Measurements from ENCODE around the gene PCDH9.

Gene PCDH9

DNA sequence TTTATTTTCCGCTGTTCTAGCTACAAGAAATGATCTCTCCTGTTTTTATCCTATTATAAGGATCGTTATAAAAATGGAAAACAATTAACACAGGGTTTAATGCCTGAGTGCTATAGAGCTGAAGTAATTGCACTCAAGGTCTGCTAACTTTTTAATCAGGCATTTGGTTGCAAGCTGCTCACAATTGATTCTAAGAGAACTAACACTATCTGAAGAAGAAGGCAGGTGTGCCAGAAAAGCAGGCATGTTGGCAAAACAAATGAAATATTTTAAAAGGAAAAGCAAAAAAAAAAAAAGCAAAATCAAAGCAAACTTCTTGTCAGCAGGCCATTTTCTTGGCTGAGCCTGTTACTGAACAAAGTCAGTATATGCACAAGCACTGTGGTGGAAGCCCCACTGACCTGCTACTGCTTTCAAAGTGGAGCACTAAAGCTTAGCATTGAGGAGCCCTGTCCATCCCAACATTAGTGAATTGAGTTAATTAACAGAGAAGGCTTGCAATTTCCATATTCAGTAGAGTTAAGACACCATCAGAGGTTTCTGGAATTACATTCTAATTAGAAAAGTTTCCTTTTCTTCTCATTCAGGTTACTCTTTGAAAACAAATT, 574.2 kb downstream of the PCDH9 start:
- Histone ChIP-seq H2BK15ac (replicated peaks; ENCODE audit: low read depth) (no peak overlapping the region), H3K4me3 (ENCODE audit: low read length) (no peak overlapping the region), H3K18ac (ENCODE audit: low read length) (no peak overlapping the region), H3K27me3 (ENCODE audit: insufficient read depth, low read length, poor library complexity) (no peaks in the 10 kb centered on the region), H3K9ac (ENCODE audit: low read length) (no peak overlapping the region), H3K36me3 (ENCODE audit: control insufficient read depth, insufficient read depth, low read length) (no peaks in the 10 kb centered on the region), H3K4me2 (ENCODE audit: low read length) (no peak overlapping the region), H2AK5ac (ENCODE audit: low read length) (no peak overlapping the region), H2BK5ac (ENCODE audit: low read length) (no peak overlapping the region), H3K27ac (ENCODE audit: low read depth, low read length) (no peak overlapping the region), H3K4me1 (ENCODE audit: control insufficient read depth, low read depth, low read length) (no peaks in the 10 kb centered on the region), H4K5ac (ENCODE audit: low read length) (no peak overlapping the region), H3K4ac (ENCODE audit: low read depth, low read length) (no peak overlapping the region), H3K79me2 (ENCODE audit: control insufficient read depth, insufficient read depth, low read length) (no peaks in the 10 kb centered on the region), H3K56ac (ENCODE audit: low read length) (no peak overlapping the region), H4K8ac (ENCODE audit: low read depth, low read length) (no peak overlapping the region), H3K23ac (ENCODE audit: low read length) (no peak overlapping the region), H3K79me1 (ENCODE audit: low read length) (no peaks in the 10 kb centered on the region), H2BK120ac (ENCODE audit: low read depth, low read length) (no peak overlapping the region)
- DNase-seq: no peak
- no CpG with 5 or more reads among the region's 2 CpGs for WGBS (ENCODE audit: extremely low coverage, insufficient coverage, low lambda C conversion rate)

DNA sequence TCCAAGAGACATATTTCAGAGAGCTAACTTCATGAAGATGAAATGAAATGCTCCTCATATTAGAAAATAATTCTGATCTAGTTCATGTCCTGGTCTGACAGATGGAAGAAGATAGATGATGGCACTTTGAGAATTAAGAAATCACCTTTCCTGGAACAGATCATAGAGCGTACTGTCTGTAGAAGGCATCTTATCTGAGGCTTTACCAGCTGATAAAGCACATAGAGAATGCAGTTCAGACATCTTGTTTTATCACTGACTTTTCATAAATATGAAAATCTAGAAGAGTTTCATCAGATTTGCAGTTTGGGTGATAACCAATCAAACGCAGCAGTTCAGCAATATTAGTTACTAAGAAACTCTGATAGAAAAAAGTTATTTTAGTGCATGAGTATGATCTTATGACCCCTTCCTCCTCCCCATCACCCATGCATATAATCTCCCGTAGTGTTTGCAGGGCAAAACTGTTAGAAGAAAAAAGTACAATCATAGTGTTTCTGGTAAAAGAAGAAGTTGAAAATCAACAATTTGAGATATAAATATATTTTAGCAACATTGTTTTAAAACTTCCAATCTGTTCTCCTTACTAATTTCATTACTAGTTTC, 585.2 kb downstream of the PCDH9 start:
- Histone ChIP-seq H3K9ac (ENCODE audit: low read length) (no peak overlapping the region), H4K8ac (ENCODE audit: low read depth, low read length) (no peak overlapping the region), H3K18ac (ENCODE audit: low read length) (no peak overlapping the region), H2AK5ac (ENCODE audit: low read length) (no peak overlapping the region), H3K4me3 (ENCODE audit: low read length) (no peak overlapping the region), H3K23ac (ENCODE audit: low read length) (no peak overlapping the region), H4K5ac (ENCODE audit: low read length) (no peak overlapping the region), H2BK15ac (replicated peaks; ENCODE audit: low read depth) (no peak overlapping the region), H3K79me2 (ENCODE audit: control insufficient read depth, insufficient read depth, low read length) (no peaks in the 10 kb centered on the region), H3K79me1 (ENCODE audit: low read length) (no peaks in the 10 kb centered on the region), H3K4me1 (ENCODE audit: control insufficient read depth, low read depth, low read length) (no peaks in the 10 kb centered on the region), H3K4me2 (ENCODE audit: low read length) (no peak overlapping the region), H3K27ac (ENCODE audit: low read depth, low read length) (no peak overlapping the region), H3K27me3 (ENCODE audit: insufficient read depth, low read length, poor library complexity) (no peaks in the 10 kb centered on the region), H3K4ac (ENCODE audit: low read depth, low read length) (no peak overlapping the region), H2BK5ac (ENCODE audit: low read length) (no peak overlapping the region), H3K56ac (ENCODE audit: low read length) (no peak overlapping the region), H3K36me3 (ENCODE audit: control insufficient read depth, insufficient read depth, low read length) (no peaks in the 10 kb centered on the region), H2BK120ac (ENCODE audit: low read depth, low read length) (no peak overlapping the region)
- no CpG with 5 or more reads among the region's 3 CpGs for WGBS (ENCODE audit: extremely low coverage, insufficient coverage, low lambda C conversion rate)
- DNase-seq: no peak

DNA sequence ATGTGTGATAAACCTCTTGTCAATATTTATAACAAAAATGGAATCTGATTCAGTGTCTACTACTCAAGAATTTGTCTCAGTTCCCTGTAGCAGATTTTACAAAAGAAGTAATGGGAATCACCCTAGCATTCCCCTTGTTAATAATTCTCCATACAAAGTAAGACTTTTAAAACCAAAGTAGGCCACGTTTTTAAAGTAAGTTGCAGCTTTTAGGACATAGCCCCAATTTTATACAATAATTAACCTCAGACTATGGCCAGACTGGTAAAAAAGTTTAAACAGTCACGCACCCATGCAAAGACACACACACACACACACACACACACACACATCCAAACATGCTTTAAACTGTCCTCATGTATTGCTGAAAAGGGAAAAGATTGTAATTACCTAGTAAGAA, 589.9 kb downstream of the PCDH9 start:
- H3K27ac ChIP-seq (ENCODE audit: low read depth, low read length): no peak overlapping the region
- H4K8ac ChIP-seq (ENCODE audit: low read depth, low read length): no peak overlapping the region
- no peak overlapping the region for H3K18ac ChIP-seq (ENCODE audit: low read length)
- no peaks in the 10 kb centered on the region for H3K36me3 ChIP-seq (ENCODE audit: control insufficient read depth, insufficient read depth, low read length)
- H3K56ac ChIP-seq (ENCODE audit: low read length): no peak overlapping the region
- H3K4me1 ChIP-seq (ENCODE audit: control insufficient read depth, low read depth, low read length): no peaks in the 10 kb centered on the region
- no CpG with 5 or more reads among the region's 2 CpGs for WGBS (ENCODE audit: extremely low coverage, insufficient coverage, low lambda C conversion rate)
- H3K27me3 ChIP-seq (ENCODE audit: insufficient read depth, low read length, poor library complexity): no peaks in the 10 kb centered on the region
- no peaks in the 10 kb centered on the region for H3K79me2 ChIP-seq (ENCODE audit: control insufficient read depth, insufficient read depth, low read length)
- no peak for DNase-seq
- H2BK120ac ChIP-seq (ENCODE audit: low read depth, low read length): no peak overlapping the region
- no peak overlapping the region for H3K9ac ChIP-seq (ENCODE audit: low read length)
- no peak overlapping the region for H3K4ac ChIP-seq (ENCODE audit: low read depth, low read length)
- H2AK5ac ChIP-seq (ENCODE audit: low read length): no peak overlapping the region
- no peak overlapping the region for H3K4me2 ChIP-seq (ENCODE audit: low read length)
- H2BK15ac ChIP-seq (replicated peaks; ENCODE audit: low read depth): no peak overlapping the region
- H4K5ac ChIP-seq (ENCODE audit: low read length): no peak overlapping the region
- H3K4me3 ChIP-seq (ENCODE audit: low read length): no peak overlapping the region
- no peak overlapping the region for H2BK5ac ChIP-seq (ENCODE audit: low read length)
- H3K23ac ChIP-seq (ENCODE audit: low read length): no peak overlapping the region
- no peaks in the 10 kb centered on the region for H3K79me1 ChIP-seq (ENCODE audit: low read length)

DNA sequence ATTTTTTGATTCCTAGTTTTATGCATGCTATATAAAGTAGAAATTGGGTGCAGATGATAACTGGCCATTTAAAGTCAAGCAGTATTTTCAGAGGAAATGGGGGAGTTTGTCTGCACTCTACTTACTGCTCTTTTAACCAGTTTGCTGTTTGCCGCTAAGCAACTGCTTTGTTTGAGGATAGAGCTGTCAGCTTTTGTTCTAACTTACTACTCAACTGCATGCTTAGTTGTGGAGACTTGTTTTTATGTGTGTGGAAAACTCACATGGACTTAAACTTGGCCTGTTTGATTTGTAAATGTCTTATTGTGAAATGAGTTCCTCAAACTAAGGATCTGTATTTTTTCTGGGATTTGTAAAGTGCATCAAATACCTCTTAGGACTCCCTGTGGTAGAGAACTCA, 591.1 kb downstream of the PCDH9 start:
- H3K27me3 ChIP-seq (ENCODE audit: insufficient read depth, low read length, poor library complexity): no peaks in the 10 kb centered on the region
- no peaks in the 10 kb centered on the region for H3K36me3 ChIP-seq (ENCODE audit: control insufficient read depth, insufficient read depth, low read length)
- no peak overlapping the region for H4K5ac ChIP-seq (ENCODE audit: low read length)
- H3K18ac ChIP-seq (ENCODE audit: low read length): no peak overlapping the region
- H3K23ac ChIP-seq (ENCODE audit: low read length): no peak overlapping the region
- no peak overlapping the region for H2BK15ac ChIP-seq (replicated peaks; ENCODE audit: low read depth)
- DNase-seq: no peak
- H3K4me3 ChIP-seq (ENCODE audit: low read length): no peak overlapping the region
- no peak overlapping the region for H3K4ac ChIP-seq (ENCODE audit: low read depth, low read length)
- H3K79me2 ChIP-seq (ENCODE audit: control insufficient read depth, insufficient read depth, low read length): no peaks in the 10 kb centered on the region
- no peak overlapping the region for H2AK5ac ChIP-seq (ENCODE audit: low read length)
- H2BK5ac ChIP-seq (ENCODE audit: low read length): no peak overlapping the region
- H3K56ac ChIP-seq (ENCODE audit: low read length): no peak overlapping the region
- H3K79me1 ChIP-seq (ENCODE audit: low read length): no peaks in the 10 kb centered on the region
- H3K27ac ChIP-seq (ENCODE audit: low read depth, low read length): no peak overlapping the region
- no peak overlapping the region for H2BK120ac ChIP-seq (ENCODE audit: low read depth, low read length)
- no peak overlapping the region for H3K9ac ChIP-seq (ENCODE audit: low read length)
- WGBS (ENCODE audit: extremely low coverage, insufficient coverage, low lambda C conversion rate): no CpG with 5 or more reads among the region's 1 CpG
- H3K4me2 ChIP-seq (ENCODE audit: low read length): no peak overlapping the region
- H4K8ac ChIP-seq (ENCODE audit: low read depth, low read length): no peak overlapping the region
- H3K4me1 ChIP-seq (ENCODE audit: control insufficient read depth, low read depth, low read length): no peaks in the 10 kb centered on the region

DNA sequence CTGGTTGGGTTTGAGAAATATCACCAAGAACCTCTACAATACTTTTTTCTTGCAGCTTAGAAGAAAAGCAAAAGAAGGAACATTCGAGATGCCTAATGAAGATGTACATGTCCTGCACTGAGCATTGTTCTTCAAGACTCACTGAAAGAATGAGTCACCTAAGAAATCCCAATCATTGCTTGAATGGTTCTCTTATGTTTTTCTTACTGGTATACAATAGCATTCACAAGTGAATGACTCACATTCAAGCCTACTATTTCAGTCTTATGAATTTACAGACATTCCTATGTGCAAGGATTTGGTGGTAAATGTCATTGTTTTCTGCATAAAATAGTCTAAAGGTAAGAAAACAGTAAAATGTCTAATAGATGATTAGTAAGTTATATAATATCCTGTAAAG, 594.6 kb downstream of the PCDH9 start:
- Histone ChIP-seq H4K5ac (ENCODE audit: low read length) (no peak overlapping the region), H3K4me1 (ENCODE audit: control insufficient read depth, low read depth, low read length) (no peaks in the 10 kb centered on the region), H3K79me1 (ENCODE audit: low read length) (no peaks in the 10 kb centered on the region), H3K27ac (ENCODE audit: low read depth, low read length) (no peak overlapping the region), H3K4me3 (ENCODE audit: low read length) (no peak overlapping the region), H3K9ac (ENCODE audit: low read length) (no peak overlapping the region), H3K4ac (ENCODE audit: low read depth, low read length) (no peak overlapping the region), H3K18ac (ENCODE audit: low read length) (no peak overlapping the region), H2BK120ac (ENCODE audit: low read depth, low read length) (no peak overlapping the region), H2BK5ac (ENCODE audit: low read length) (no peak overlapping the region), H3K4me2 (ENCODE audit: low read length) (no peak overlapping the region), H3K23ac (ENCODE audit: low read length) (no peak overlapping the region), H4K8ac (ENCODE audit: low read depth, low read length) (no peak overlapping the region), H2BK15ac (replicated peaks; ENCODE audit: low read depth) (no peak overlapping the region), H3K27me3 (ENCODE audit: insufficient read depth, low read length, poor library complexity) (no peaks in the 10 kb centered on the region), H3K56ac (ENCODE audit: low read length) (no peak overlapping the region), H2AK5ac (ENCODE audit: low read length) (no peak overlapping the region), H3K36me3 (ENCODE audit: control insufficient read depth, insufficient read depth, low read length) (no peaks in the 10 kb centered on the region), H3K79me2 (ENCODE audit: control insufficient read depth, insufficient read depth, low read length) (no peaks in the 10 kb centered on the region)
- DNase-seq: no peak
- no CpG with 5 or more reads among the region's 1 CpG for WGBS (ENCODE audit: extremely low coverage, insufficient coverage, low lambda C conversion rate)

DNA sequence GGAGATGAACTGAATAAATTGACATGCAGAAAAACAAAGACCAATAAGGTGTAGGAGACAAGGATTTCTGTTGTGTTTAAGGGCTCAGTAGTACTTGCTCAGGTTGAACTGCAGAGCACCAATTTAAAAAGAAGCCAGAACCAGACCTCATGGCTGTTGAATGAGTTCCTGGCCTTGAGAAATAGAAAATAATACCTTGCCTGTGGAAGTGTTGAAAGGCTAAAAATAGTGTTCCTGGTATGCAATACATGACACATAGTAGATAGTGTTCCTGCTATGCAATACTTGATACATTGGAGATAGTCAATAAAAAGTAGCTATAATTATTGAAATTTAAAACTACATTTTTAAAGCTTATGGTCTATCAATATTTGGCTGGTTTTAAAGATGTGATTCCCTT, 595.8 kb downstream of the PCDH9 start:
- no peak overlapping the region for H2BK15ac ChIP-seq (replicated peaks; ENCODE audit: low read depth)
- no peak overlapping the region for H3K4ac ChIP-seq (ENCODE audit: low read depth, low read length)
- no peak overlapping the region for H3K4me3 ChIP-seq (ENCODE audit: low read length)
- no peak overlapping the region for H3K27ac ChIP-seq (ENCODE audit: low read depth, low read length)
- H3K79me2 ChIP-seq (ENCODE audit: control insufficient read depth, insufficient read depth, low read length): no peaks in the 10 kb centered on the region
- H2AK5ac ChIP-seq (ENCODE audit: low read length): no peak overlapping the region
- H3K4me2 ChIP-seq (ENCODE audit: low read length): no peak overlapping the region
- no peak for DNase-seq
- H3K9ac ChIP-seq (ENCODE audit: low read length): no peak overlapping the region
- H4K8ac ChIP-seq (ENCODE audit: low read depth, low read length): no peak overlapping the region
- no peak overlapping the region for H2BK5ac ChIP-seq (ENCODE audit: low read length)
- no peak overlapping the region for H4K5ac ChIP-seq (ENCODE audit: low read length)
- H3K18ac ChIP-seq (ENCODE audit: low read length): no peak overlapping the region
- no peaks in the 10 kb centered on the region for H3K4me1 ChIP-seq (ENCODE audit: control insufficient read depth, low read depth, low read length)
- no peaks in the 10 kb centered on the region for H3K36me3 ChIP-seq (ENCODE audit: control insufficient read depth, insufficient read depth, low read length)
- H3K27me3 ChIP-seq (ENCODE audit: insufficient read depth, low read length, poor library complexity): no peaks in the 10 kb centered on the region
- H3K56ac ChIP-seq (ENCODE audit: low read length): no peak overlapping the region
- no peaks in the 10 kb centered on the region for H3K79me1 ChIP-seq (ENCODE audit: low read length)
- H3K23ac ChIP-seq (ENCODE audit: low read length): no peak overlapping the region
- no peak overlapping the region for H2BK120ac ChIP-seq (ENCODE audit: low read depth, low read length)
